Heart left ventricle (tissue), 16 donors: ENCODE measurements around the gene PSMG4. TPM values are rescaled to one million over a fixed set of nuclear protein-coding genes. Genes with fewer than 3 reads are reported as not detected.

Experiments used
- ATAC-seq, 4 donors: fragments of 200-7000 bp; cut with Tn5 transposase; one replicate each; pipeline ENCODE4 v1.9.1; 2020 to 2022; ENCODE audit warnings: moderate library complexity in 4 of 4, mild to moderate bottlenecking in 3 of 4, moderate number of reproducible peaks in 1 of 4
- DNase-seq, 5 donors: peaks; one replicate each; pipeline ENCODE4 v3.0.0-alpha.2; 2020
- H3K27ac ChIP-seq, 12 donors: fragments of 200-600 bp; sonication (generic) in 4 of 12; one replicate each; pipeline versions ENCODE4 v1.5.0 to v1.8.0; 2016 to 2022; ENCODE audit warnings: mild to moderate bottlenecking in 2 of 12
- H3K27me3 ChIP-seq, 9 donors: fragments of 200-600 bp; sonication (generic) in 2 of 9; one replicate each; pipeline versions ENCODE4 v1.5.1 to v1.8.0; 2016 to 2022; ENCODE audit warnings: mild to moderate bottlenecking in 3 of 9
- H3K36me3 ChIP-seq, 9 donors: fragments of 200-600 bp; sonication (generic) in 2 of 9; one replicate each; pipeline versions ENCODE4 v1.5.0 to v1.8.0; 2018 to 2022; ENCODE audit warnings: mild to moderate bottlenecking in 2 of 9
- H3K4me1 ChIP-seq, 12 donors: fragments of 200-600 bp; sonication (generic) in 4 of 12; one replicate each; pipeline versions ENCODE4 v1.5.0 to v1.8.0; 2016 to 2022; ENCODE audit warnings: mild to moderate bottlenecking in 3 of 12
- H3K4me3 ChIP-seq, 12 donors: fragments of 200-600 bp; sonication (generic) in 4 of 12; one replicate each; pipeline versions ENCODE4 v1.5.0 to v1.8.0; 2017 to 2022; ENCODE audit warnings: mild to moderate bottlenecking in 9 of 12, moderate library complexity in 4 of 12
- H3K9me3 ChIP-seq, 12 donors: fragments of 200-600 bp; sonication (generic) in 4 of 12; one replicate each; pipeline versions ENCODE4 v1.5.0 to v1.8.0; 2016 to 2022; ENCODE audit warnings: mild to moderate bottlenecking in 1 of 12
- POLR2A ChIP-seq, 2 donors: fragments of 450-650 bp; IDR thresholded peaks; one replicate each; pipeline ENCODE4 v1.6.1; 2017; ENCODE audit warnings: antibody characterized with exemption in 2 of 2, mild to moderate bottlenecking in 2 of 2, moderate library complexity in 2 of 2
- WGBS, 4 donors: extraction: QIAGEN DNeasy Blood & Tissue Kit in 2 of 4; methylation state at CpG; one replicate each; pipeline versions ENCODE4 v1.1.5 to v1.1.7; 2013 to 2018; 5-methylcytosine and 5-hydroxymethylcytosine counted together
- intact Hi-C, 10 donors: fragments of 100-400 bp; cut with DNase I; formaldehyde crosslinking; loops; one replicate each; pipeline versions ENCODE4 v1.11.1 to v1.14.2; 2022
- polyA plus RNA-seq, 2 donors: library from polyadenylated mRNA; stranded (reverse); fragments of 200-250 nt; gene quantifications; one replicate each; pipeline ENCODE4 v1.2.3, GENCODE V29; 2013
- total RNA-seq, 9 donors: library from RNA; depleted of rRNA in 2 of 9; stranded (reverse); fragments of >200 nt in 2 of 9; fragmentation: NEBNext Ultra II Directional in 3 of 9; extraction: Animal tissue kit (Norgen Biotek cat#: 25700) in 3 of 9; gene quantifications; one replicate each; pipeline versions ENCODE4 v1.1.0 to v1.2.4, GENCODE V29; 2016 to 2023
- TF ChIP-seq, protein P1 (sequence below), 12 donors: fragments of 200-600 bp; sonication (generic) in 4 of 12; IDR thresholded peaks; one replicate each; pipeline versions ENCODE4 v1.5.0 to v1.8.0; 2018 to 2022; ENCODE audit warnings: antibody characterized with exemption in 12 of 12, mild to moderate bottlenecking in 5 of 12
- donor health status: ischemic (EF 13 %, LVEDD 7.1; RV severe dilation, severe dysfunction).
- donor health status: healthy with polysubstance abuse.
- donor health status: DM: no; HTN: yes; CAD: no.
- donor health status: DM: no; HTN: no; CAD: no.
- donor health status: ischemic (EF 25% LVEDD 6.9; RV normal size, moderate dysfunction).
- donor health status: ischemic (EF 25% LVEDD 5.7; RV mildly dilated, moderate dysfunction).
- donor health status: healthy.
- donor health status: DM: yes; HTN: yes; CAD: no.
- donor health status: ischemic (EF 35%, LVEDD 5.7; RV mildly dilated, moderate dysfunction).
- donor health status: nonischemic (EF 11% LVEDD 7.7; RV severe dilation, severe dysfunction).
- donor health status: DM: yes; HTN: yes; CAD: no.
- donor health status: PGD.
- donor health status: ischemic (EF 29% LVEDD 5.4; RV normal size, mild dysfunction).
- donor health status: nonischemic (EF 23%, LVEDD 6.1; RV moderate dilation, normal function).

PSMG4 gene
- total and polyA plus RNA-seq, 11 donors, result 6.2 to 21.7 (median 9.7) TPM

DNA sequence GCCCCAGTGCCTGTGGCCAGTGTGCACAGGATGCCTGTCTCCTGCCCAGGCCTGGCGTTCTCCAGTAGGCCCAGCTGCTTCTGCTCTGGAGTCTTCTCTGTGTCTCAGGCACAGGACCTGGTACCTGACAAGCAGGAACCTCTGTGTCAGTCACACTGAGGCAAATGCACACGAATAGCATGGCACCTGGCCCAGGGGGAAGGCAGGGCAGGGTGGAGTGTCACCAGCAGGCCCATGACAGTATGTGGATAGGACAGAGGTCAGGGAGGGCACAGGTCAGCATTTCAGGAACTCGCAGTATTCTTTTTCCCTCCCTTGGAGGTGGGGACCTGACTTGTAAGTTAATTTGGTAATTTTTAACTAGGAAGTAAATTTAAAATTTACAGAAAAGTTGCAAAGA lies 5.6 kb downstream of the PSMG4 start:
- Histone ChIP-seq H3K36me3 (peaks cover 0 to 41% (median 27%) of the 10 kb centered on the region in 9 donors), H3K27me3 (no peaks in the 10 kb centered on the region), H3K4me1 (peaks cover 0 to 42% (median 18%) of the 10 kb centered on the region in 12 donors), H3K4me3 (no peak overlapping the region), H3K9me3 (no peaks in the 10 kb centered on the region), H3K27ac (no peak overlapping the region)
- 72 to 76% (median 75%) methylated on average over 3 of the region's 3 CpGs for WGBS, 4 donors
- intact Hi-C loops, result no loop called here
- no peak for DNase-seq
- no peak for ATAC-seq
- no peak for TF ChIP-seq POLR2A (IDR thresholded peaks at IDR 0.05)
- TF ChIP-seq, protein P1, sequence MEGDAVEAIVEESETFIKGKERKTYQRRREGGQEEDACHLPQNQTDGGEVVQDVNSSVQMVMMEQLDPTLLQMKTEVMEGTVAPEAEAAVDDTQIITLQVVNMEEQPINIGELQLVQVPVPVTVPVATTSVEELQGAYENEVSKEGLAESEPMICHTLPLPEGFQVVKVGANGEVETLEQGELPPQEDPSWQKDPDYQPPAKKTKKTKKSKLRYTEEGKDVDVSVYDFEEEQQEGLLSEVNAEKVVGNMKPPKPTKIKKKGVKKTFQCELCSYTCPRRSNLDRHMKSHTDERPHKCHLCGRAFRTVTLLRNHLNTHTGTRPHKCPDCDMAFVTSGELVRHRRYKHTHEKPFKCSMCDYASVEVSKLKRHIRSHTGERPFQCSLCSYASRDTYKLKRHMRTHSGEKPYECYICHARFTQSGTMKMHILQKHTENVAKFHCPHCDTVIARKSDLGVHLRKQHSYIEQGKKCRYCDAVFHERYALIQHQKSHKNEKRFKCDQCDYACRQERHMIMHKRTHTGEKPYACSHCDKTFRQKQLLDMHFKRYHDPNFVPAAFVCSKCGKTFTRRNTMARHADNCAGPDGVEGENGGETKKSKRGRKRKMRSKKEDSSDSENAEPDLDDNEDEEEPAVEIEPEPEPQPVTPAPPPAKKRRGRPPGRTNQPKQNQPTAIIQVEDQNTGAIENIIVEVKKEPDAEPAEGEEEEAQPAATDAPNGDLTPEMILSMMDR (IDR thresholded peaks at IDR 0.05), result no peak

DNA sequence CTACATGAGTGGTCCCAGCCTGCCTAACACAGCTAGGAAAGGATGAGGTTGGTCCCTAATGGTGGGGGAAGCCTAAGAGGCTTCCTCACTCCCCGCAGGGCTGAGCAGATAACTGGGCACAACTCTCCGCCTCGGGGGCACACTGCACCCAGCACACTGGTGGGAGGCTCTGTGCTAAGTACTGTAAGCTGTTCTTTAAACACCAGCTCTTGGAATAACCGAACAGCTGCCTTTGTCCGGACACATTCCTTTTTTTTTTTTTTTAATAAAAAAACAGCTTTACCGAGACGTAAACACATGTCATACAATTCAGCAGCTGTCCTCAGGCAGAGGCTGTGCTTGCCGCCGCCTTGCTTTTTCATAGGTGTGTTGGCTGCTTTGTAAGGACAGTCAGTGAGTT lies 6.9 kb downstream of the PSMG4 start:
- DNase-seq, result no peak
- intact Hi-C loops, result no loop called here
- no peaks in the 10 kb centered on the region for H3K27me3 ChIP-seq
- H3K36me3 ChIP-seq, result peaks cover 0 to 55% (median 37%) of the 10 kb centered on the region in 9 donors
- no peak for TF ChIP-seq POLR2A (IDR thresholded peaks at IDR 0.05)
- TF ChIP-seq, protein P1 (IDR thresholded peaks at IDR 0.05), result no peak
- no peak for ATAC-seq
- no peaks in the 10 kb centered on the region for H3K9me3 ChIP-seq
- H3K4me1 ChIP-seq, result peaks cover 0 to 29% (median 8%) of the 10 kb centered on the region in 12 donors
- H3K4me3 ChIP-seq, result no peak overlapping the region
- H3K27ac ChIP-seq, result no peak overlapping the region
- 63 to 72% (median 71%) methylated on average over 9 of the region's 9 CpGs for WGBS, 4 donors

- TF ChIP-seq POLR2A (IDR thresholded peaks at IDR 0.05), result no peak
- TF ChIP-seq, protein P1 (IDR thresholded peaks at IDR 0.05), result no peak
- Histone ChIP-seq H3K9me3 (no peaks in the 10 kb centered on the region), H3K27ac (no peak overlapping the region), H3K36me3 (peaks cover 0 to 60% (median 42%) of the 10 kb centered on the region in 9 donors), H3K27me3 (no peaks in the 10 kb centered on the region), H3K4me1 (peaks cover 0 to 24% (median 5%) of the 10 kb centered on the region in 12 donors), H3K4me3 (no peak overlapping the region)
- intact Hi-C loops, result no loop called here
- 60 to 84% (median 64%) methylated on average over 8 to 9 of the region's 9 CpGs for WGBS, 4 donors
- no peak for ATAC-seq
- no peak for DNase-seq
Observed at GRCh38 chr6:3266170-3266569, 7.4 kb downstream of the PSMG4 start.

DNA sequence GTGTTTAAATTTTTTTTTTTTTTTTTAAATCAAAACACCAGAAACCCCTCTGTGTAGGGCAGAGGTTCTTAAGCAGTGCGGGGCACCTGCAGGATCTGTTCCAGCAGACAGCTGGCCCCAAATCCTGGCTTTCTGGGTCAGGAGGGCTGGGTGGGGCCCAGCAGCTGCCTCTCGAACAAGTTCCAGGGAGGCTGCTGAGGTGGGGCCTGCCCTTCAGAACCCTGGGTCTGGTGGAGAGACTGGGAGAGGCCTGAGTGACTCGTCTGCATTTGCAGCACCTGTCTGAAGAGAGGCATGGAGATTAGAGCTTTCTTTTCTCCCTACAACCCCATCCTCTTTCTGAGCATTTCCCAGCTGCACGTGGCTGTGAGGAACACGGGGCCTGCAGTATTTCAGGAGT lies 8.4 kb downstream of the PSMG4 start:
- no peaks in the 10 kb centered on the region for H3K9me3 ChIP-seq
- H3K27ac ChIP-seq, result no peak overlapping the region
- intact Hi-C loops, result no loop called here
- no peaks in the 10 kb centered on the region for H3K27me3 ChIP-seq
- H3K4me3 ChIP-seq, result no peak overlapping the region
- peaks cover 0 to 70% (median 52%) of the 10 kb centered on the region in 9 donors for H3K36me3 ChIP-seq
- H3K4me1 ChIP-seq, result peaks cover 0 to 14% (median 0%) of the 10 kb centered on the region in 12 donors
- TF ChIP-seq POLR2A (IDR thresholded peaks at IDR 0.05), result no peak
- TF ChIP-seq, protein P1 (IDR thresholded peaks at IDR 0.05), result no peak
- ATAC-seq (no peak), DNase-seq (no peak)
- 67 to 89% (median 81%) methylated on average over 4 to 5 of the region's 5 CpGs for WGBS, 4 donors
